ENCODE results near the gene HEATR3. TPM values are rescaled to one million over a fixed set of nuclear protein-coding genes. Genes with fewer than 3 reads are reported as not detected.

Gene HEATR3
- total RNA-seq, 1 donor from 2014 or later = 16.8 TPM

DNA sequence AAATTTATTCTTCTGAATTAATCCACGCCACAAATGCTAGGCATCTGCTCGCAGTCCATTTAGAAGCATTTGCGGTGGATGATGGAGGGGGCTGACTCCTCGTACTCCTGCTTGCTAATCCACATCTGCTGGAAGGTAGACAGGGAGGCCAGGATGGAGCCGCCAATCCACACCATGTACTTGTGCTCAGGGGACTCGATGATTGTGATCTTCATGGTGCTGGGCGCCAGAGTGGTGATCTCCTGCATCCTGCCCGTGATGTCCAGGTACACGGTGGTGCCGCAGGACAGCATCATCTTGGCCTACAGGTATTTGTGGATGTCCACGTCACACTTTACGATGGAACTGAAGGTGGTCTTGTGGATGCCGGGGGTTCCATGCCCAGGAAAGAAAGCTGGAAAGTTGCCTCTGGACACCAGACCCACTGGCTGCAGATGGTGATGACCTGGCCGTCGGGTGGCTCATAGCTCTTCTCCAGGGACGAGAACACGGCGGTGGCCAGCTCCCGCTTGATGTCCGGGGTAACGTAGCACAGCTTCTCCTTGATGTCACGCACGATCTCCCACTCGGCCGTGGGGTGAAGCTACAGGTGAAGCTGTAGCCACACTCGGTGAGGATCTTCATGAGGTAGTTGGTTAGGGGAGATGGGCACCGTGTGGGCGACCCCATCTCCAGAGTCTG, 7.5 kb upstream of the HEATR3 start:
- Histone ChIP-seq H3K4me3 (no peak overlapping the region), H3K4me1 (no peaks in the 10 kb centered on the region), H3K27ac (no peak overlapping the region), H3K9me3 (no peaks in the 10 kb centered on the region), H3K36me3 (no peaks in the 10 kb centered on the region), H3K27me3 (no peaks in the 10 kb centered on the region)
- ATAC-seq (no peak), DNase-seq (no peak)
- intact Hi-C loops (cut with DNase I) = no loop called here
- TF ChIP-seq, protein P1, sequence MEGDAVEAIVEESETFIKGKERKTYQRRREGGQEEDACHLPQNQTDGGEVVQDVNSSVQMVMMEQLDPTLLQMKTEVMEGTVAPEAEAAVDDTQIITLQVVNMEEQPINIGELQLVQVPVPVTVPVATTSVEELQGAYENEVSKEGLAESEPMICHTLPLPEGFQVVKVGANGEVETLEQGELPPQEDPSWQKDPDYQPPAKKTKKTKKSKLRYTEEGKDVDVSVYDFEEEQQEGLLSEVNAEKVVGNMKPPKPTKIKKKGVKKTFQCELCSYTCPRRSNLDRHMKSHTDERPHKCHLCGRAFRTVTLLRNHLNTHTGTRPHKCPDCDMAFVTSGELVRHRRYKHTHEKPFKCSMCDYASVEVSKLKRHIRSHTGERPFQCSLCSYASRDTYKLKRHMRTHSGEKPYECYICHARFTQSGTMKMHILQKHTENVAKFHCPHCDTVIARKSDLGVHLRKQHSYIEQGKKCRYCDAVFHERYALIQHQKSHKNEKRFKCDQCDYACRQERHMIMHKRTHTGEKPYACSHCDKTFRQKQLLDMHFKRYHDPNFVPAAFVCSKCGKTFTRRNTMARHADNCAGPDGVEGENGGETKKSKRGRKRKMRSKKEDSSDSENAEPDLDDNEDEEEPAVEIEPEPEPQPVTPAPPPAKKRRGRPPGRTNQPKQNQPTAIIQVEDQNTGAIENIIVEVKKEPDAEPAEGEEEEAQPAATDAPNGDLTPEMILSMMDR (IDR thresholded peaks at IDR 0.05) = no peak

DNA sequence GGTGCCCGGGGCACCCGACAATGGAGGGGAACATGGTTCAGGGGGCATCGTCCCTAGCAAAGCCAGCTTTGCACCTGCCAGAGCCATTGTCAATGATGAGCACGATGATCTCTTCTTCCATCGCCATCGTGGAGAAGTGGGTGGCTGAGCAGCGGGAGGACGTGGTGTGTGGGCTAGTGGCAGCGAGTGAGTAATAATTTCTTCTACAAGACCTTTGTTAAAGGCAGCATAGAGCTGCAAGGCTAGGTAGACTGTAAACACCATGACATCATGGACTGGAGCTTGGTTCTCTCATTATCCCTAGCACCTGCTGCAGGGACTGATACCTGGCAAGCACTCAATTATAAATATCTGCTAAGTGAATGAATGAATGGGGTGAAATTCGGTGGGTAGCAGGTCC, 6.7 kb upstream of the HEATR3 start:
- no peak overlapping the region for H3K4me3 ChIP-seq
- TF ChIP-seq, protein P1 (IDR thresholded peaks at IDR 0.05) = no peak
- H3K4me1 ChIP-seq = no peaks in the 10 kb centered on the region
- no peaks in the 10 kb centered on the region for H3K9me3 ChIP-seq
- no peak for DNase-seq
- ATAC-seq = no peak
- H3K36me3 ChIP-seq = no peaks in the 10 kb centered on the region
- H3K27me3 ChIP-seq = no peaks in the 10 kb centered on the region
- no peak overlapping the region for H3K27ac ChIP-seq
- intact Hi-C loops (cut with DNase I) = no loop called here

DNA sequence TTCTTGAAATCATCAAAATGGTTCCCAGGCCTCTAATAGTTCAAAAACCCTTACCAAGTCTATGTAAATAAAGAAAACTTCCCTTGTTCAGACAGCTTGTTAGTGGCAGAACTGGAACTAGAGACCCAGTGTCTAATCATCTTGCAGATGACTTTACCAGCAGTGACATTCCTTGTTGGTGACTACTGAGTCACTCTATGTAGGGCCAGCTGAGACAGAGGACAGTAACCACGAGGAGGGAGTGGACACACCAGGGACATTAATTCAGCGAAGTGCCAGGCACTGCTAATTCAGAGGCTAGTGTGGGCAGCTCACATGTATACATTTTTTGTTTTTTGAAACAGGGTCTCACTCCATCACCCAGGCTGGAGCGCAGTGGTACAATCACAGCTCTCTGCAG, 6.1 kb upstream of the HEATR3 start:
- no peak overlapping the region for H3K27ac ChIP-seq
- no peaks in the 10 kb centered on the region for H3K36me3 ChIP-seq
- TF ChIP-seq, protein P1 (IDR thresholded peaks at IDR 0.05) = no peak
- no peak overlapping the region for H3K4me3 ChIP-seq
- ATAC-seq (no peak), DNase-seq (no peak)
- no peaks in the 10 kb centered on the region for H3K4me1 ChIP-seq
- no peaks in the 10 kb centered on the region for H3K9me3 ChIP-seq
- H3K27me3 ChIP-seq = no peaks in the 10 kb centered on the region
- intact Hi-C loops (cut with DNase I) = no loop called here

DNA sequence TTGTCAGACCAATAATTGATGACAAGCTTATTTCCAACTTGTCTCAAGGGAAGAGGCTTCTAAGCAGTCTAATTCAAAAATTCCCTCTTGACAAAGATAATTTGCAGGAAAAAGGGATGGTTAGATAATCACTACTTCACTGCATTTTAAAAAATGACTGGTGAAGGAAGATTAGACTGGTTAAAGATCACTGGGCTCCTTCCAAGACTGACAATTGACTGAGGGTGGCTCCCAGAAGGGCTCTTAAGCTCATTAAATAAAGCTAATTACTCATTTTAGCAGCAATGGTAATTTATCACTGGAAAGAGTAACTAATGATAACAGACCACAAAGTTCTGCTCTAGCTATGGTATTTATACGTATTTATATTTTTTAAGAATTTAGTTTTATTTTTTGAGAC, 4.4 kb upstream of the HEATR3 start:
- Histone ChIP-seq H3K36me3 (no peaks in the 10 kb centered on the region), H3K4me3 (no peak overlapping the region), H3K9me3 (no peaks in the 10 kb centered on the region), H3K27ac (no peak overlapping the region), H3K4me1 (no peaks in the 10 kb centered on the region), H3K27me3 (no peaks in the 10 kb centered on the region)
- intact Hi-C loops (cut with DNase I) = no loop called here
- ATAC-seq (no peak), DNase-seq (no peak)
- TF ChIP-seq, protein P1 (IDR thresholded peaks at IDR 0.05) = no peak

DNA sequence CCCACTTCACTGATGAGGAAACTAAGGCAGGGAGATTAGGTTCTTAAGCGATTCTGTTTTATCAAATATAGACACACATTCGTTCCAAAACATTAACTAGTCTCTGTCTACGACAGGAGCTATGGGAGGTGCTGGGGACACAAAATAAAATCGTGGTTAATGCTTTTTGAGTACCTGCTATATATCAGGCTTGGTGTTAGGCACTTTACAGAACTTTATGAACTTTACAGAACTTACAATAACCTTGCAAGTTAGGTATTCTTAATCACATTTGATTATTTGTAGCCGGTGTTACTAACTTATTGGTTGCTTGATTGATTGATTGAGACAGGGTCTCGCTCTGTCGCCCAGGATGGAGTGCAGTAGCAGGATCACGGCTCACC, 538 bp upstream of the HEATR3 start:
- H3K27ac ChIP-seq = peak overlapping the region; percentile 31
- H3K4me1 ChIP-seq = peaks cover 25% of the 10 kb centered on the region
- no peak for DNase-seq
- peaks cover 13% of the 10 kb centered on the region for H3K36me3 ChIP-seq
- H3K9me3 ChIP-seq = no peaks in the 10 kb centered on the region
- TF ChIP-seq, protein P1 (IDR thresholded peaks at IDR 0.05) = no peak
- H3K27me3 ChIP-seq = no peaks in the 10 kb centered on the region
- peak overlapping the region; percentile 82 for H3K4me3 ChIP-seq
- no peak for ATAC-seq
- intact Hi-C loops (cut with DNase I) = no loop called here
